ENCODE measurements around the gene PIEZO1. TPM values are rescaled to one million over a fixed set of nuclear protein-coding genes. Genes with fewer than 3 reads are reported as not detected.

PIEZO1 gene
- total and polyA plus RNA-seq, 4 donors, result 27.7 to 54.8 (median 39.9) TPM

DNA sequence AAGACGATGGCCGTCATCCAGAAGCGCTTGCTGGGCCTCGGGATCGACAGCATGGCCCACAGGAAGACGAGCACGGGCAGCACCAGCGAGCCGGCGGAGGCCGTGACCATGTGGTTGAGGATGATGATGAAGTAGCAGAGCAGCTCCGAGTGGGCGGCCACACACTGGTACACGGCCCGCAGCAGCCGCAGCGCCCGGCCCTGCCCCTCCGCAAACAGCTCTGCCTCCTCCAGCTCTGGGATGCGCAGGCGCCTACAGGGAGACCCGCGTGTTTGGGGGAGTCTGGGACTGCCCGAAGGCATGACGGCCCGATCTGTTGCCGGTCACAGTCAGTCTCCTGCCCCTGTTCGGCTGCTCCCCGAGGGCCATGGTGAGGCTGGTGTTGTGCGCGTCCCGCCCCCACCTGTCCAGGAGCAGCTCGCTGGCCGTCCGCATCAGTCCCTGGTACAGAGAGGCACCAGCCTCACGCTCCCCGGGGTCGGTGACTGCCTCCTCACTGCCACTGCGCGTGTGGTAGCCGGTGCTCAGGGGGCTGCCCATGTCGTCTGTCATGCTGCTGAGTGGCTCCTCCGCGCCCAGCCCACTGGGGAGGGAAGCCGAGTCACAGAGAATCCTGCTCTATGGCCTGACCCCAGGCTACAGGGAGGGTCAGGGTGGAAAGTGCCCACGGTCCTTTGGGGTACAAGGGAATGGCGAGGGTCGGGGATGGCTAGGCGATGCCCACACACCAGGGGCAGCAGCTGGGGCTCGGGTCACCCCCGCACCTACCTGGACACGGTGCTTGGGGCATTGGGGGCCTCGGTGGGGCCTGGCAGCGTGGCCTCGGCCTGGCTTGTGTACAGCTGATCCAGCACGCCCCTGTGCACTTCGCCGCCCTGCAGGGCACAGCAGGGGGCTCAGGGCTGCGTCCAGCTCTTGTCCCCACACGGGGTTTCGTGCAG, 62.9 kb downstream of the PIEZO1 start:
- no peak for DNase-seq (ENCODE audit: low read depth in 4 of 6, low spot score in 6 of 6)
- Histone ChIP-seq H3K4me3 (ENCODE audit: low read depth, low read length) (no peak overlapping the region), H3K27ac (ENCODE audit: low read depth, low read length) (no peak overlapping the region), H3K9me3 (ENCODE audit: control insufficient read depth, insufficient read depth, low read length) (no peaks in the 10 kb centered on the region), H3K27me3 (ENCODE audit: control insufficient read depth, insufficient read depth, low read length) (no peaks in the 10 kb centered on the region), H3K36me3 (ENCODE audit: control insufficient read depth, insufficient read depth, low read length) (peaks cover 87% of the 10 kb centered on the region), H3K4me1 (ENCODE audit: control insufficient read depth, insufficient read depth, low read length) (peaks cover 21% of the 10 kb centered on the region)
- WGBS (ENCODE audit: insufficient coverage), result 92% methylated on average over 61 of the region's 61 CpGs

DNA sequence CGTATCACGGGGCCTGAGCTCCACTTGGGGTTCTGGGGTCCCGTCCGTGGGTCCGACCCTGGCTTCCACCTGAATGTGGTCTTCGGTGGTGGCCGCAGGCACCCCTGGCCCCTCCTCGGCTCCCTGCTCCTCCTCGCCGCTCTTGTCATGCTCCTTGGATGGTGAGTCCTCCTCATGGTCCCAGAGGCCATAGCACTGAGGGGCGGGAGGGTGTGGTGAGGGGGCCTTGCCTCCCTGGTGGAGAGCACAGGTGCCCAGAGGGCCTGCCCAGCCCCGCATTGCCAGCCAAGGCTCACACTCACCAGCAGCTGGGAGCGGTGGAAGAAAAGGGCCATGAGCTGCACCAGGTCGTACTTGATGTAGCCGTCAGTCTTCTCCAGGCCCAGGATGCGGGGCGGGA, 63.8 kb downstream of the PIEZO1 start:
- peaks cover 89% of the 10 kb centered on the region for H3K36me3 ChIP-seq (ENCODE audit: control insufficient read depth, insufficient read depth, low read length)
- no peak overlapping the region for H3K4me3 ChIP-seq (ENCODE audit: low read depth, low read length)
- H3K27me3 ChIP-seq (ENCODE audit: control insufficient read depth, insufficient read depth, low read length), result no peaks in the 10 kb centered on the region
- no peak for DNase-seq (ENCODE audit: low read depth in 4 of 6, low spot score in 6 of 6)
- H3K9me3 ChIP-seq (ENCODE audit: control insufficient read depth, insufficient read depth, low read length), result no peaks in the 10 kb centered on the region
- WGBS (ENCODE audit: insufficient coverage), result 95% methylated on average over 17 of the region's 17 CpGs
- no peak overlapping the region for H3K27ac ChIP-seq (ENCODE audit: low read depth, low read length)
- H3K4me1 ChIP-seq (ENCODE audit: control insufficient read depth, insufficient read depth, low read length), result peaks cover 21% of the 10 kb centered on the region

DNA sequence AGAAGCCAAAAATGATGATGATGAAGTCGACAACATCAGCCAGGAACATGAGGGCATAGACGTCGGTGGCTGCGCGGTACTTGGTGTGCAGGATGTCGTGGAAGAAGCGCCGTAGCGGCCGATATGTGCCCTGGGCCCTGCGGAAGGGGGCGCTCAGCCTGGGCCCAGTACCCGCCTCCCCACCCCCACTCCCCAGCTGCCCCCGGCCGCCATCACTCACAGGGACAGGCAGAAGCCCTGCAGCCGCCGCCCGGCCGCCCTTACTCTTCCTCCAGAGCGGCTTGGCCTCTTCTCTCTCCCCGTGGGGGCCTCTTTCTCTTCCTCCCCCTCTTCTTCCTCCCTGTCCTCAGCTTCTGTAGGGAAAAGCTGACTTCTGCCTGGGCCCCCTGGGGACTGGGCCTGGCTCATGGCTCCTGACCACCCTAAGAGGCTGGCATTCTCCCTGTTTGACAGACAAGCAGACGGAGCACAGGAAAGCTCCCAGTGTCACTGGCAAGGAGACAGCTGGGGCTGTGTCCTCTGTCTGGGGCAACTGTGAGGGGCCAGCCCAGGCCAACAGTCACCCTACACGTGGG, 64.5 kb downstream of the PIEZO1 start:
- Histone ChIP-seq H3K27me3 (ENCODE audit: control insufficient read depth, insufficient read depth, low read length) (no peaks in the 10 kb centered on the region), H3K4me3 (ENCODE audit: low read depth, low read length) (no peak overlapping the region), H3K36me3 (ENCODE audit: control insufficient read depth, insufficient read depth, low read length) (peaks cover 90% of the 10 kb centered on the region), H3K27ac (ENCODE audit: low read depth, low read length) (no peak overlapping the region), H3K4me1 (ENCODE audit: control insufficient read depth, insufficient read depth, low read length) (peaks cover 21% of the 10 kb centered on the region), H3K9me3 (ENCODE audit: control insufficient read depth, insufficient read depth, low read length) (no peaks in the 10 kb centered on the region)
- WGBS (ENCODE audit: insufficient coverage), result 89% methylated on average over 9 of the region's 23 CpGs
- no peak for DNase-seq (ENCODE audit: low read depth in 4 of 6, low spot score in 6 of 6)

DNA sequence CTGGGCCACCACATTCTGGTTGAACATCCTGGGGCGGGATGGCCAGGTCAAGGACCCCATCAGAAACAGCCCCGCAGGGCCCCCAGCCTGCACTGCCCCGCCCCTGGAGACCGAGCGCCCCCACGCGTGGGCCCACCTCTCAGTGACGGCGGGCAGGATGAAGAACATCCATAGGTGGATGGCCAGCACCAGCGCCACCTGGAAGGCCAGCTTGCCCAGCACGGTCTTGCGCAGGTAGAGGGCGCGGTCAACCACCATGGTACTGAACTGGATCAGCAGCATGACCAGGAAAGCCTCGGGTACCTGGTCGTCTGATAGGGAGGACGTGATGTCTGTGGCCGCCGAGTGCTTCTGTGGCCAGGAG, 65.1 kb downstream of the PIEZO1 start:
- H3K27ac ChIP-seq (ENCODE audit: low read depth, low read length), result no peak overlapping the region
- H3K4me1 ChIP-seq (ENCODE audit: control insufficient read depth, insufficient read depth, low read length), result peaks cover 21% of the 10 kb centered on the region
- H3K36me3 ChIP-seq (ENCODE audit: control insufficient read depth, insufficient read depth, low read length), result peaks cover 90% of the 10 kb centered on the region
- 94% methylated on average over 19 of the region's 19 CpGs for WGBS (ENCODE audit: insufficient coverage)
- no peak overlapping the region for H3K4me3 ChIP-seq (ENCODE audit: low read depth, low read length)
- H3K27me3 ChIP-seq (ENCODE audit: control insufficient read depth, insufficient read depth, low read length), result no peaks in the 10 kb centered on the region
- DNase-seq (ENCODE audit: low read depth in 4 of 6, low spot score in 6 of 6), result no peak
- H3K9me3 ChIP-seq (ENCODE audit: control insufficient read depth, insufficient read depth, low read length), result no peaks in the 10 kb centered on the region

DNA sequence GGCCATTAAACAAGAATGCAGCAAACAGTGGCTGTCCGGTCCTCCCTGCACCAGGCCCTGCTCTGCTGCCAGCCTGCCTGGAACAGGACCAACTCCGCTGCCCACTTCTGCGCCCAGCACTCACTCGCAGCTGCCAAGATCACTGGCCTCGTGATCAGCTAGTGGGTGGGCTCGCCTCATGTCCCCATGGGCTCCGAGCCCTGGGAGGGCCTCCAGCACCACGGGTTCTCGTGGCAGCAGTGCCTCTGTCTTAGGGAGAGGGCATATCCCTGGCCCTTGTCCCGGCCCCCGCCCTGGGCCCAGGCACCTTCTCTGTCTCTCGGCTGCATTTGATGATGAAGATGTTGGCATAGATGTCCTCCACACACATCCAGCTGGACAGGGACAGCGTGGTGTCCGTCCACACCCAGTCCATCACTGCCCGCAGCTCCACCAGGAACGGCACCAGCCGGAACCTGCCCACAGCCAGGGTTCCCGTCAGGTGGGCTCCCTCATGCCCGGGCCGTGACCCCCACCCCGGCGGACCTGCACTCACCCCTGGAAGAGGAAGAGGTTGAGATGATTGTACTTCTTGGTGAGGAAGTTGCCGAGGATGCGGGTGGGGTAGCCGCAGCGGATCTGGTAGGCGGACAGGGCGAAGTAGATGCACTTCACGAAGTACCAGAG, 65.6 kb downstream of the PIEZO1 start:
- H3K4me3 ChIP-seq (ENCODE audit: low read depth, low read length), result no peak overlapping the region
- peak overlapping the region; percentile 73 for H3K27ac ChIP-seq (ENCODE audit: low read depth, low read length)
- H3K4me1 ChIP-seq (ENCODE audit: control insufficient read depth, insufficient read depth, low read length), result peaks cover 21% of the 10 kb centered on the region
- peak; percentile 29 to 90 (median 64) for DNase-seq (ENCODE audit: low read depth in 4 of 6, low spot score in 6 of 6)
- no peaks in the 10 kb centered on the region for H3K27me3 ChIP-seq (ENCODE audit: control insufficient read depth, insufficient read depth, low read length)
- peaks cover 91% of the 10 kb centered on the region for H3K36me3 ChIP-seq (ENCODE audit: control insufficient read depth, insufficient read depth, low read length)
- no peaks in the 10 kb centered on the region for H3K9me3 ChIP-seq (ENCODE audit: control insufficient read depth, insufficient read depth, low read length)
- WGBS (ENCODE audit: insufficient coverage), result 70% methylated on average over 29 of the region's 29 CpGs

DNA sequence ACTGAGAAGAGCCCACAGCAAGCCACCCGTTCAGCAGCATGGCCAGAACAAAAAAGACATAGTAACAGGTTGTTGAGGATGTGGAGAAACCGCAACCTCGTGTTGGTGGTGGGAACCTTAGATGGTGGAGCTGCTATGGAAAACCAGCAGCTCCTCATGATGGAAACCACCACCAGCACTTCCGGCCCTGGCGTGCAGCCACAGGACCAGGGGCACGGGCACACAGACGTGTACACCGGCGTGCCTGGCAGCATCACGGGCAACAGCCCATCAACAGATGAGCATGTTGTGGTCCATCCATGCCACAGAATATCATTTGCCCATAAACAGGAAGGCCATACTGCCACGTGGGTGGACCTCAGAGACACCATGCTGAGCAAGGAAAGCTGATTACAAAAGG, 66.8 kb downstream of the PIEZO1 start:
- WGBS (ENCODE audit: insufficient coverage), result 92% methylated on average over 10 of the region's 11 CpGs
- no peaks in the 10 kb centered on the region for H3K9me3 ChIP-seq (ENCODE audit: control insufficient read depth, insufficient read depth, low read length)
- no peak for DNase-seq (ENCODE audit: low read depth in 4 of 6, low spot score in 6 of 6)
- no peaks in the 10 kb centered on the region for H3K27me3 ChIP-seq (ENCODE audit: control insufficient read depth, insufficient read depth, low read length)
- no peak overlapping the region for H3K27ac ChIP-seq (ENCODE audit: low read depth, low read length)
- peaks cover 94% of the 10 kb centered on the region for H3K36me3 ChIP-seq (ENCODE audit: control insufficient read depth, insufficient read depth, low read length)
- H3K4me1 ChIP-seq (ENCODE audit: control insufficient read depth, insufficient read depth, low read length), result peaks cover 21% of the 10 kb centered on the region
- no peak overlapping the region for H3K4me3 ChIP-seq (ENCODE audit: low read depth, low read length)

DNA sequence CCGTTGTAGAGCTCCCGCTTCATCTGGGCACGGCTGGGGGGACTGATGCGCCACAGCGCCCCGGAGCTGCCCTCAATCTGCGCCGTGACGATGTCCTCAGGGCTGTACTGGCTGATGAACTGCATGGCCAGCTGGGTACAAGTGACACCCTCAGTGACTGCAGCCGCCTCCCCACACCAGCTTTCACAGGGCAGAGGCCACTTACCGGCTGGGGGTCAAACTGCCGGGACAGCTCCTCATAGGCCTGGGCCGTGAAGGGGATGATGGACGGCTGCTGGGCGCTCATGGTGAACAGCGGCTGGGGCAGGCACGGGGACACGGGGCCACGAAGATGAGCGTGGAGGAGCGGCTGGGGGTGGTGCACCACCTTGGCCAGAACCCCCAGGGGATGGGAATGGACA, 68.4 kb downstream of the PIEZO1 start:
- DNase-seq (ENCODE audit: low read depth in 4 of 6, low spot score in 6 of 6), result no peak
- peaks cover 21% of the 10 kb centered on the region for H3K4me1 ChIP-seq (ENCODE audit: control insufficient read depth, insufficient read depth, low read length)
- H3K36me3 ChIP-seq (ENCODE audit: control insufficient read depth, insufficient read depth, low read length), result peaks cover 90% of the 10 kb centered on the region
- no peaks in the 10 kb centered on the region for H3K9me3 ChIP-seq (ENCODE audit: control insufficient read depth, insufficient read depth, low read length)
- H3K27me3 ChIP-seq (ENCODE audit: control insufficient read depth, insufficient read depth, low read length), result no peaks in the 10 kb centered on the region
- H3K4me3 ChIP-seq (ENCODE audit: low read depth, low read length), result no peak overlapping the region
- WGBS (ENCODE audit: insufficient coverage), result 95% methylated on average over 21 of the region's 21 CpGs
- H3K27ac ChIP-seq (ENCODE audit: low read depth, low read length), result no peak overlapping the region

DNA sequence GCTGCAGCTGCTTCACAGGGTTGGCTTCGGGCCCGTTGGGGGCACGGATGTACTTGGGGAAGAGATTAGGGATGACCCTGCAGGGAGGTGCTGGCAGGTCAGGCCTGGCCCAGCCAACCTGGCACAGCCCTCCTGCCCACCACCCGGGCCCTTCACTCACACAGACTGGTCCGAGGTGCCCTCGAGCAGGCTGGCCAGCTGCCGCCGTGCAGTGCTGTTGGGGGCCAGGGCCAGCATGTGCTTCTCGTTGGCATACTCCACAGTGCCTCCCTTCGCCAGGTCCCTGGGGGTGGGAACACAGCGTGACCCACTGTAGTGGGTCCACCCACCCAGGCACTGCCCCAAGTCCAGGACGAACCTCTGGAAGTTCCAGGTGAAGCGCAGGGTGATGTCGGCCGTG, 68.8 kb downstream of the PIEZO1 start:
- Histone ChIP-seq H3K9me3 (ENCODE audit: control insufficient read depth, insufficient read depth, low read length) (no peaks in the 10 kb centered on the region), H3K27ac (ENCODE audit: low read depth, low read length) (no peak overlapping the region), H3K27me3 (ENCODE audit: control insufficient read depth, insufficient read depth, low read length) (no peaks in the 10 kb centered on the region), H3K36me3 (ENCODE audit: control insufficient read depth, insufficient read depth, low read length) (peaks cover 90% of the 10 kb centered on the region), H3K4me1 (ENCODE audit: control insufficient read depth, insufficient read depth, low read length) (peaks cover 21% of the 10 kb centered on the region), H3K4me3 (ENCODE audit: low read depth, low read length) (no peak overlapping the region)
- 97% methylated on average over 15 of the region's 15 CpGs for WGBS (ENCODE audit: insufficient coverage)
- no peak for DNase-seq (ENCODE audit: low read depth in 4 of 6, low spot score in 6 of 6)

DNA sequence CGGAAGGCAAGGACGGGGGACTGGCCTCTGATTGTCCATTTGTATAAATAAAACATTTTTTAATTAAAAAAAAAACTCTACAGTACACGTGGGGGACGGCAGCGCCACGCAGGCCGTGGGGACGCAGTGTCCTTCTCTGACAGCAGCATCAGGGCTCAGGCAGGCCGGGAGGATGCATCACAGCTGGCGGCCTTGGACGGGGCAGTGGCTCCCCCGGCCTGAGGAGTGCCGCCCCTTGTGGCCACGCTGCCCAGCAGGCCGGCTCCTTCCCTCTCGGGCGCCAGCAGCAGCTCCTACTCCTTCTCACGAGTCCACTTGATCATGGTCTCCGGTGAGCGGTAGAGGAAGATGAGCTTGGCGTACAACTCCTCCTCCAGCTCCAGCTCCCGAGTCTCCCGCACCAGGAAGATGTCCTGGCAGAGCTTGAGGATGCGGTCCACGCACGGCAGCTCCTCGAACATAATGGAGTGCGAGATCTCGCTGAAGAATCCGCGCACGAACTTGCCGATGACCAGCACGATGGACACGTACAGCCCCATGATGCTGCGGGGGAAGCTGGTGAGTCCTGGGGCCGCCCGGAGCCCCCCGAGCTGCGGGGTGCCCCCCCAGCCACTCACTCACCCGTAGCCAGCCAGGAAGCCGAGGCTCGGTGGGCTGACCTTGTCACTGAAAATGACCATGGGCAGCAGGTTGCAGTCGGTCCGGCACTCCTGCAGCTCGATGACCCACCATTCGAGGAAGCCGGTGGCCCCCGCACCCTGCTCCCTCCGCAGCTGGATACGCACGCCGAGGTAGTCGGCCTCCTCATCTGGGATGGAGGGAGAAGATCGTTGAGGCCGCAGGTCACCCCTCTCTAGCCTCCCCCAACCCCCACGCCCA, 69.5 kb downstream of the PIEZO1 start:
- no peak for DNase-seq (ENCODE audit: low read depth in 4 of 6, low spot score in 6 of 6)
- Histone ChIP-seq H3K36me3 (ENCODE audit: control insufficient read depth, insufficient read depth, low read length) (peaks cover 89% of the 10 kb centered on the region), H3K4me1 (ENCODE audit: control insufficient read depth, insufficient read depth, low read length) (peaks cover 21% of the 10 kb centered on the region), H3K27ac (ENCODE audit: low read depth, low read length) (no peak overlapping the region), H3K27me3 (ENCODE audit: control insufficient read depth, insufficient read depth, low read length) (no peaks in the 10 kb centered on the region), H3K4me3 (ENCODE audit: low read depth, low read length) (no peak overlapping the region), H3K9me3 (ENCODE audit: control insufficient read depth, insufficient read depth, low read length) (no peaks in the 10 kb centered on the region)
- 85% methylated on average over 43 of the region's 57 CpGs for WGBS (ENCODE audit: insufficient coverage)
